Vagina (tissue), 2 donors: Measurements from ENCODE around the gene MRPL17.

ENCODE experiments used
- CTCF ChIP-seq, 3 experiments: fragments of 450-650 bp in 2 of 3; fragments of 200-600 bp in 1 of 3; sonication (generic) in 1 of 3; IDR thresholded peaks; one replicate each; pipeline ENCODE4 v1.5.1; 2017 to 2019; ENCODE audit warnings: antibody characterized with exemption in 3 of 3, mild to moderate bottlenecking in 2 of 3, moderate library complexity in 2 of 3
- POLR2A ChIP-seq, 2 donors: fragments of 450-650 bp; IDR thresholded peaks; one replicate each; pipeline ENCODE4 v1.6.1; 2017; ENCODE audit warnings: antibody characterized with exemption in 2 of 2, mild to moderate bottlenecking in 2 of 2, moderate library complexity in 2 of 2
- POLR2AphosphoS5 ChIP-seq, 2 donors: sonication (generic); formaldehyde crosslinking; IDR thresholded peaks; one replicate each; pipeline ENCODE4 v1.9.0; 2017; ENCODE audit warnings: antibody characterized with exemption in 2 of 2, mild to moderate bottlenecking in 2 of 2, low read depth in 1 of 2; ENCODE audit not compliant: insufficient read depth in 1 of 2

- TF ChIP-seq CTCF (IDR thresholded peaks at IDR 0.05) (no peak), POLR2A (IDR thresholded peaks at IDR 0.05) (no peak), POLR2AphosphoS5 (IDR thresholded peaks at IDR 0.05; ENCODE audit: insufficient read depth in 1 of 2, low read depth in 1 of 2) (no peak)
These were observed 26.2 kb downstream of the MRPL17 start for GRCh38 chr11:6656936-6657335.
